A673 (cell line): Measurements from ENCODE around the gene AKT3.

ENCODE experiments used
- CTCF ChIP-seq: fragments of 300-800, 200-600 bp; sonication (generic); conservative IDR thresholded peaks from 2 replicates; pipeline ENCODE4 v1.5.1; 2017; ENCODE audit warnings: low read depth, mild to moderate bottlenecking, antibody characterized with exemption, low read length, moderate library complexity, mixed read lengths
- EZH2 ChIP-seq: fragments of 200-600 bp; sonication (generic); IDR thresholded peaks from 2 replicates; pipeline ENCODE4 v1.6.1; 2017; ENCODE audit warnings: borderline replicate concordance, low read depth, mild to moderate bottlenecking, mixed read lengths, antibody characterized with exemption, low read length; ENCODE audit not compliant: poor library complexity, severe bottlenecking

- TF ChIP-seq CTCF (no peak), EZH2 (no peak)
Measured at GRCh38 chr1:243546457-243546856, 303.6 kb downstream of the AKT3 start.
